Suppressor macrophage (primary cell): ENCODE results near the gene ZNF532.

ENCODE experiments used
- DNase-seq, 4 experiments: peaks; one replicate each; pipeline ENCODE4 v3.0.0-alpha.2; 2020 to 2022

The ZNF532 gene

DNA sequence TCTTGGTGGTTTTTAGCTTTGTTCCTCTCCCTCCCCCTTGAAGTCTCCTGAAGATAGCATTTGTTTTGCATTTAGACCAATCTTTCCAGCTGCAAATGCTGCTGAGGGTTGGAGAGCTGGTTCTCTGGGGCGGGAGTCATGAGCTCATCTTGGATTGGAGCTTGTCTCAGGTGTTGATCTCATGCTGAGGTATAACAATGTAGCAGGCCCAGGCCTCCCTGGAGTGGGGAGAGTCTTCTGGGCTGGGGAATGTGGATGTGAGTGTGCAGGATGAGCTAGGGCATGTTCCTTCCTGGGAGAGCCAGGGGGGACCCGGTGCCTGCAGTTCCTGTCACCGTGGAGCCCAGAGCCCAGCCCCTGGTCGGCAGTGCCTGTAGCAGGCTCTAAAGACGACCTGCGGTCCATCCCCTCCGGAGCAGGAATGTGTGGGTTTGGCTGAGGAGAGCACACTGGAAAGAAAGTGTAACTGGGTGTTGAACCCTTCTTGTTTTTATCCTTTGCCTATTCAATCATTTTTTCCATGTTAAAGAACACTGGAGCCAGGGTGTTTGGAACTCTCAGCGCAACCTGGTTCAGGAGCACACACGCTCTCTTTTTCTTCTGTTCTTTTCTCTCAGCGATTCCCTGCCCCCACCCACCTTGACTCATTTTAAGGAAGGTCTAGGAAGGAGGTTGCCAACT, 2.7 kb downstream of the ZNF532 start:
- no peak for DNase-seq

- no peak for DNase-seq
These were observed 3.8 kb downstream of the ZNF532 start for GRCh38 chr18:58868440-58868839.

GRCh38 chr18:58870130-58870529, 5.5 kb downstream of the ZNF532 start:
- no peak for DNase-seq

GRCh38 chr18:58870621-58871020, 5.9 kb downstream of the ZNF532 start:
- no peak for DNase-seq

GRCh38 chr18:58871514-58872420, 7.1 kb downstream of the ZNF532 start:
- DNase-seq, result no peak

DNA sequence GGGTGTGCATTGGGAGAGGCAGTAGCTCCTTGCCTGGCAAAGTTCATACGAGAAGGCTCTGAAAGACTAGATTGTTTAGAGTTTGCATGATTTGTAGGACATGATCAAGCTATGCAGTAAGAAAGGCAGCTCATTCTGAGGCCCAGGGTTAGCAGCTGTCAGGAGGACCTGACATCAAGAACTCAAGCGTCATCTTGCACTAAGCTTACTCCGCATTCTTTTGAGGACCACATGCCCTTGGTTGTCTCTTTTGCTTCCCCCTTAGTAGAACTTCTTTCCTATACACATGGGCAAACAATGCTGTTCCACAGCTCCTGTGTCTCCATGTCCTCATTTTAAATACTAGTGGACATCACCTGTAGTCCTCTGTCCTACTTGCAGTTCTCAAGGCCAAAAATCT, 14.0 kb downstream of the ZNF532 start:
- DNase-seq, result no peak

DNA sequence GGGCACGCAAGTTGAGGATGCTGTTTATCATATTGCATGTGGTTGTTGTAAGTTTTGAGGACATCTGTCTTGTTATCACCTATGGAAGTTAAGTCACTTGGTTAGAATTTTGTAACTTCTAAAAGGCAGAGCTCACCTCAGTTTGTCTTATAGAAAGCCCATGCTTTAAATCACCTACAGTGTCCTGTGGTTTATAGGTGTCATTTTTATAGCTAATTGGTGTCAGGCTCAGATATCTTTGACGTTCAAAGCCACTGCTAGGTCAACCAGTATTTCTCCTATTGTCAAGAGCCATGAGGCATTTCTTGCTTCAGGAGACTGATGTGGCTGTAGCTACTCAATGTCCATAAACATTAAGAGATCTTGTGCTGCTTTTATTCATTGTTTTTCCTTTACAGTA, 16.8 kb downstream of the ZNF532 start:
- no peak for DNase-seq

DNA sequence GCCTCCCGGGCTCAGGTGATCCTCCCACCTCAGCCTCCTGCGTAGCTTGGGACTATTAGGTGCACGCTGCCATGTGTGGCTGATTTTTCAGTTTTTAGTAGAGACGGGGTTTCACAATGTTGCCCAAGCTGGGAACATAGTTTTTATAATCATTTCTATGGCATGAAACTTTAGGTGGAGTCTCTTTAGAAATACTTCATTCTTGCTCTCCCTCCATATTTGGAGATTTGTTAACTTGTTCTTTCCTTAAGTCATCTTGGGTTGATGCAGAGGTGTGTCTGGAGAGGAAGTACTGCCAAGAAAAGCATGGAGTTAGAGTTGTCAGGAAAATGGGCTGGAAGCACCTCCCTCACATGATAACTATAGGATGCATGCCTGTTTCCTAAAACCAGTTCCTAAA, 17.4 kb downstream of the ZNF532 start:
- no peak for DNase-seq

DNA sequence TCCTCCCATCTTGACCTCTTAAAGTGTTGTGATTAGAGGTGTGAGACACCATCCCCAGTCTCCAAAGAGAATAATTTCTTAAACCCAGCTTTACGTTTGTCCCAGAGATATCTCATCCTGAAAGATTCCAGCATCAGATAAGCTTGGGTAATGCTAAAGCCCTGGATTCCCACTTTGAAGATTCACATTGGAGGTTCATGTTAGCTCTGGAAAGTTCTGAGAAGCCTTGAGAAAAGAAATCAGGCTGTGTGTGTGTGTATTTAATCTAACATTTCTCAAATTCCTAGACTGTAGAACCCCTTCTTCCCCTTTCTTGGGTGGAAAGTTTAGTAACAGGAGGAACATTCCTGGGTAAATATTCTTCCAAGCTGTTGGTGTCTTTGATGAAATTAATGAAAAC, 18.0 kb downstream of the ZNF532 start:
- no peak for DNase-seq

DNA sequence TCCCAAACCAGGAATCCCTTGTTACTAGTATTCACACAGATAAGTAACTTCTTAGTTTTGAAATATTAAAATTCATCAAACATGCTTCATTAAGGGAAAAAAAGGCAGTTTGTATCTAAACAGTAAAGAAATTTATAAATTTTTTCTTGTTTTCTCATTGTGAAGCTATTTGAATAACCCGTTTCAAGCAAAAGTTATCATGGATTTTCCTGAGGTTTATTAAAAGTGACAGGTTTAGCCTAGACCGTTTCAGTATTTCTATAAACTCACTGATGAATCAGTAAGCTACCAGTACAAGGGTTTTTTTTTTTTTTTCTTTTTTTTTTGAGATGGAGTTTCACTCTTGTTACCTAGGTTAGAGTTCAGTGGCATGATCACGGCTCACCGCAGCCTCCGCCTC, 20.0 kb downstream of the ZNF532 start:
- no peak for DNase-seq

DNA sequence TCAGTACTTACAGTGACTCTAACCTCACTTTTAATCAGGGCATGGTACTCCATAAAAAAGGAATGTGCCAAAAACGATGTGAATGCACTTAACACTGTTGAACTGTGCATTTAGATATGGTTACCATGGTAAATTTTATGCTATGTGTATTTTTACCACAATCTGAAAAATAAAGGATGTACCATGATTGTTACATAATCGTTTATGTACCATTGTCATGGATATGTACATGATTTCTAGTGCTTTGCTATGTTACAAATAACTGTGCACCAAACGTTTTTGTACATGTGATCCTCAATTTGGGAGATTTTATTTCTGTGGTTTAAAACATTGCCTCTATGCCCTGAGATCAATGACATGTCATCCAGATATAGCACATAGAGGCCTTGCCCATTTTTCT, 21.8 kb downstream of the ZNF532 start:
- DNase-seq, result peak in 2 of 4 experiments; percentile 26 to 35

DNA sequence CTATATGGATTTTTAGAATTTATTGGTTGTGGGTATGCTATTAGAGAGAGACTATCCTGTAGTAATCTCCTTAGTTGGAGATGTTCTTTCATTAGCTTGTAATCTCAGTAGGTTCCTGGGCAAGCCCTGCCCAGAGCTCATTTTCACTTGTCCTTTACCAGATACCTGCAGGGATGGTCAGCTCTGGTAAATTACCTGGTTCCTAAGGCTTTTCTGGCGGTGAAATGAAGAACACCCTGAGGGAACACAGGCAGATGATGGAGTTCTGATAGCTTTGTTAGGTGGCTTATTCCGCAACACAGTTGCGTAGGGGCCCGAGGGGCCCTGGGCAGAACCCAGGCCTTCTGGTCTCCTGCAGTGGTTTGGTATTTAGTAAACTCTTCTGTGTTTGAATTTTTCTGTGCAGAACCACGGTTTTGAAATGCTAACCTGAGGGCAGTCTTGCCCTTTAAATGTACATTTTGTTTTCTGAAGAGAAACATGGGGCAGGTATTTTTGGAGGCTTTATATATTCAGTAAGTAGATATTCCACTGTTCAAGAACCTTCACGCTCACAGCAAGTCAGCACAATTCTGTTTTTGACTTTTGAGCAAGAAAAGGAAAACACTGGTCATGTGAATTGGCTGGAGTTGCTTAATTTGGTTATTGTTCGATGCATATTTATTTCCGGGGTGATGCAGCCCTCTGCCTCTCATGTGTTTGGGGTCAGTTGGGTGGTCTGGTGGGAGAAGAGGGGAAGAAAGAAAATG, 22.4 kb downstream of the ZNF532 start:
- peak in 2 of 4 experiments; percentile 26 to 84 for DNase-seq

- peak; percentile 93 to 96 (median 95) for DNase-seq
These were observed 22.9 kb downstream of the ZNF532 start for GRCh38 chr18:58887613-58887963.

DNA sequence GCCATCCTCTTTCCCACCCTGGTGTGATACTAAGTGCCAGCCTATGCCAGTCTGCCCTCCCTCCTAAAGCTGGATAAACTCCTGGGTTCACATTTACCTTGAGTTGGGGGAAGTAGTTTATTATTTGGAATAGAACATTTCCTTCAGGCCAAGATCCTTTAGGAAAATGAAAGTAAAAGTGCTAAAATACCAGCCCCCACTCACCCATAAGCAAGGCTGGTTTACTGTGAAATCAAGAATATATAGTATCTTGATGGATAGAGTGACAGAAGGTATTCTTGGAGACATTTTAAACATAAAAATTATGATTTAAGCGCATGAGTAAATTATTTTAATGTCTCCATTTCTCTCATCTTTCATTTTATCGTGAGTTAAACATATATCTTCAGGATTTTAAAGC, 27.1 kb downstream of the ZNF532 start:
- no peak for DNase-seq

DNA sequence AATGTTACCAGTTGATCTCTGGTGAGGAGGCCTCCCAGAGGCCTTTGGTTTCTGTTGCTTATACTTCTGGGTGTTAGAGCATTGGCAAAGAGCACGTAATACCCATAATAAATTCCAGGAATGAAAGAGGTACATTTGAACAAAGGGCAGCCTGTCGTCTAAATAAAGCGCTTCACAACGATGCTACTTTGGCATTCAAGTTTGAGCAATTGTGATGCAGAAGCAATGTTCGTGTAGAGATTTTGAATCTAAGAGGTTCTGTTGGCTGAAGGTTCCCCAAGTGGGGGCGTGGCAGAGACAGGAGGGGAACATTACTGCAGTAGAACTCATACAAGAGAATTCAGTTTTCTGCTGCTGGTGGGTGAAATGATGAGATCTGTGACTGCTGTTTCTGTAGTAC, 27.8 kb downstream of the ZNF532 start:
- no peak for DNase-seq

DNA sequence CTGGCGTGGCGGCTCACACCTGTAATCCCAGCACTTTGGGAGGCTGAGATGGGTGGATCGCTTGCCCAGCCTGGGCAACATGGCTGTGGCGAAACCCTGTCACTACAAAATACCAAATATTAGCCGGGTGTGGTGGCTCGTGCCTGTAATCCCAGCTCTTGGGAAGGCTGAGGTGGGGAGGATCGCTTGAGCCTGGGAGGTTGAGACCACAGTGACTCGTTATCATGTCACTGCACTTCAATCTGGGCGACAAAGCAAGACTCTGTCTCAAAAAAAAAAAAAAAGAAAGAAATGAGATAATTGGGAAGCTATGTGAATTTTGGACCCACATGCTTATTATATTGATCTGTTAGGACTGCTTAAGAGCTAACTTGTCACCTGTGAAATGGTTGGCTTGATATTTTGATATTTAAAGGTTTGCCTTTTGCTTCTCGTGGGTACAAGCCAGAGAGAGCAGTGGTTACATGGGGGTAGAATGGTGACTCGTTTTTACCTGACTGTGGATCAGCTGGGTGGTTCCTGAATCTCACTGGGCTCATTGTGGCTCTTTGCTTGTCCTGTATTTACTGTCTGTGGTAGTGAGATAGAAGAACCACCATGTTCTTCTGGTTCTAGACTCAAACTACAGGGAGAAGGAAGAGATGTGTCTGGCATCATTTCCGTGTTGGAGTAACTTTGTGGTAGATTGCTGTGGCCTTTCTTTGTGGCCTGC, 28.9 kb downstream of the ZNF532 start:
- DNase-seq, result no peak

DNA sequence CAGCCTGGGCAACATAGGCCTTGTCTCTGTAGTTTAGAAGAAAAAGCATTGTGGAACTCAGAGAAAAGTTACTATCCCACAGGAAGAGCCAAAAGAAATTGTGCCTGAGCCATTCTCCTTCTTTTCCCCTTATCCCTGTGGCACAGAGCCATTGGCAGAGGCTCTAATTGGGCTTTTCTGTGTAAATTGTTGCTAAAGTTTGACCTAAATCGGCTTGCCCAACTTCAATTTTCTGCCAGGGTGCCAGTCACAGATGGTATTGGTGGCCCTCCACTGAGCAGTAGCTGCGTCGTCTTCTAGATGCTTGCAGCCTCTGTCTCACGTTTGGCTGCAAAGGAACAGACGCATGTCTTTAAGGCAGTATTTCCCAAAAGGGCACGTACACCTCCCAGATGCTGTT, 30.3 kb downstream of the ZNF532 start:
- DNase-seq, result no peak

DNA sequence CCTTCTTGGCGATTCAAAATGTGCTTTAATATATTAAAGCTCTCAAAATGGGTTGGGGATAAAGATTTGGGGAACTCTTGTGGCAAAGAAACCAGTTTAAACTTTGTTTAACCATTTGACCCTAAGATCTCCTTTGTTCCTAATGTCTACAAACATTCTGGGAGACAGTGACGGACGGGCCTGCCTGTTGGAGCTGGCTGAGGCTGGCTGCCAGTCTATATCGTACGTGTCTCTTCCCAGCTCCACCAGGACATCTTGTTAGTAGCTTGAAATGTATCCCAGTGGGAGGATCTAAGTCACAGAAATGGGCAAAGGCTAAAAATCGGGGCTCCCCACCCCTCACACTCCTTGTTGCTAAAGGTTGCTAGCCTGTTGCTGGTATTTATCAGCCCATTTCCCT, 30.7 kb downstream of the ZNF532 start:
- DNase-seq, result no peak

- DNase-seq, result no peak
These were observed 31.6 kb downstream of the ZNF532 start for GRCh38 chr18:58896268-58896667.

DNA sequence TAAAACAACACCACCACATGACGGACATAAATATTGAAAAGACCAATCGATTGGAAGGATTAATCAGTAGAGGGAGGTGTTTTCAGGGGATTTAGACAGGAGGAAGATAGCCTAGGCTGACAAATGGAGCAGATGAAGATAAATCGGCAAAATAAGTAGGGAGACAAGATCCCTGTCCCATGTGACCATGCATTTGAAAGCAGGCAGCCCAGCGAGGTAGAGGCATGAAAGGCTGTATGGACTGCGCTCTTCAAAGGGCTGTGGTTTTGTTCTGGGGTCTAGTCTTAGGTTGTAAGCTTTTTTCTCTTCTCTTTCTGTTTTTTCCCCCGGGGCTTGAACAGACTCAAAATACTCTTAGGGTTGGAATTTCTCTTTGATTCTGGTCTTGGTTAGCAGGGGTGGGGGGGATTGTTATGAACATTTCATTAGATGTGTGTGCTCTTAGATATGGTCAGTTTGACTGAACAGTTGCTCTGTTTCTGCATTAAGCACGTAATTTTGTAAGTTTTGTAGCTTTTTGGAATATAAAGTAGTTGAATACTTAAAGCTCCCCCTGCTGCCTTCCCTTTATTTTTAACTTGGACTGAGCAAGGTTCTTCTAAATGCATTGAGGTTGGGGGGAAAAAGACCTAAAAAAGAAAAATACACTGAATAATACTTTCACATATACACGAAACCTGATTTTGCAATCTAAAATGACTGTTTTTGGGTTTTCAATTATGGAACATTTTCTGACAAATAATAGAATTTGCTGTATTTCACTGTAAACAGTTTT, 32.2 kb downstream of the ZNF532 start:
- no peak for DNase-seq

GRCh38 chr18:58898010-58898799, 33.5 kb downstream of the ZNF532 start:
- no peak for DNase-seq
